Endothelial cell of umbilical vein (primary cell): Measurements from ENCODE around the gene REPS2. TPM values are rescaled to one million over a fixed set of nuclear protein-coding genes. Genes with fewer than 3 reads are reported as not detected.
"Not testable (repeated sequence)": the region's sequence is repeated elsewhere in the genome, so short reads cannot be mapped to it uniquely, and the experiment has no call there.

Source experiments
- BruUV-seq: library from RNA; stranded (reverse); fragments of 400-500 nt; replicated peaks from 2 replicates; lab custom pipeline; 2021; lab: Mats Ljungman, UMichigan
- CTCF ChIA-PET: fragments of 300-600, 350-600 bp; sonication (Branson Sonifier 250); formaldehyde crosslinking; loops from one replicate; lab custom pipeline; 2021; ENCODE audit warnings: antibody characterized with exemption, inconsistent platforms; lab: Charles Lee
- POLR2A ChIA-PET: fragments of 300-600, 350-600 bp; sonication (Branson Sonifier 250); formaldehyde crosslinking; loops from one replicate; lab custom pipeline; 2021; ENCODE audit warnings: antibody characterized with exemption, inconsistent platforms; lab: Charles Lee
- DNase-seq: peaks from one replicate; pipeline ENCODE4 v3.0.0-alpha.2; 2011; ENCODE audit warnings: low read depth, low spot score
- FAIRE-seq: peaks from 2 replicates; lab custom pipeline; 2011; peaks lifted over from hg19 to GRCh38; lab: Jason Lieb, UNC
- H2AFZ ChIP-seq: 2 replicates; pipeline ENCODE4 v1.6.0; 2012; ENCODE audit warnings: low read depth, low read length, control low read depth, inconsistent platforms
- H3K27ac ChIP-seq: 2 replicates; pipeline ENCODE4 v1.5.1; 2011; ENCODE audit warnings: low read depth, mild to moderate bottlenecking, control low read depth, low read length, moderate library complexity; ENCODE audit not compliant: insufficient read depth
- H3K27me3 ChIP-seq, 2 experiments: 2 replicates each; pipeline versions ENCODE4 v1.6.0 to v1.6.1; 2011; ENCODE audit warnings: low read length in 2 of 2, mixed read lengths in 1 of 2; ENCODE audit not compliant: control insufficient read depth in 2 of 2, insufficient read depth in 2 of 2
- H3K36me3 ChIP-seq, 2 experiments: 2 replicates in 1 of 2; 3 replicates in 1 of 2; pipeline ENCODE4 v1.5.1; 2011; ENCODE audit warnings: low read length in 2 of 2, mild to moderate bottlenecking in 1 of 2, moderate library complexity in 1 of 2; ENCODE audit not compliant: control insufficient read depth in 2 of 2, insufficient read depth in 2 of 2; ENCODE audit errors: extremely low read depth in 1 of 2
- H3K4me1 ChIP-seq: 3 replicates; pipeline ENCODE4 v1.5.1; 2011; ENCODE audit warnings: mild to moderate bottlenecking, low read length; ENCODE audit not compliant: control insufficient read depth, insufficient read depth; ENCODE audit errors: extremely low read depth
- H3K4me2 ChIP-seq: 2 replicates; pipeline ENCODE4 v1.6.1; 2011; ENCODE audit warnings: low read length, control low read depth, mixed read lengths; ENCODE audit not compliant: insufficient read depth
- H3K4me3 ChIP-seq, 3 experiments: fragments of 200-600 bp in 1 of 3; sonication (generic), shearing (Covaris generic) in 1 of 3; replicated peaks in 1 of 3; 2 replicates each; pipeline ENCODE4 v1.5.1; 2011 to 2016; ENCODE audit warnings: control low read depth in 3 of 3, low read length in 3 of 3, mild to moderate bottlenecking in 2 of 3, inconsistent platforms in 1 of 3, low read depth in 1 of 3, moderate library complexity in 1 of 3; ENCODE audit not compliant: insufficient read depth in 1 of 3
- H3K79me2 ChIP-seq: 2 replicates; pipeline ENCODE4 v1.6.0; 2012; ENCODE audit warnings: low read length, inconsistent platforms; ENCODE audit not compliant: control insufficient read depth, insufficient read depth
- H3K9ac ChIP-seq: replicated peaks from 2 replicates; pipeline ENCODE3; 2011; ENCODE audit warnings: low read length, control low read depth; ENCODE audit not compliant: insufficient read depth; ENCODE audit errors: extremely low read depth
- H3K9me1 ChIP-seq: replicated peaks from 3 replicates; pipeline ENCODE4 v1.6.0; 2011; ENCODE audit warnings: mild to moderate bottlenecking, low read length; ENCODE audit not compliant: control insufficient read depth, insufficient read depth; ENCODE audit errors: extremely low read depth
- H3K9me3 ChIP-seq: replicated peaks from 2 replicates; pipeline ENCODE4 v1.5.1; 2012; ENCODE audit warnings: low read length, inconsistent platforms; ENCODE audit not compliant: control insufficient read depth, insufficient read depth
- H4K20me1 ChIP-seq: replicated peaks from 2 replicates; pipeline ENCODE3; 2011; ENCODE audit warnings: mild to moderate bottlenecking, low read length; ENCODE audit not compliant: control insufficient read depth, insufficient read depth; ENCODE audit errors: extremely low read depth
- EZH2 ChIP-seq: IDR thresholded peaks from 2 replicates; pipeline ENCODE4 v1.6.1; 2012; ENCODE audit warnings: borderline replicate concordance, low read depth, mild to moderate bottlenecking, moderate library complexity, low read length, inconsistent platforms; ENCODE audit not compliant: severe bottlenecking
- FOS ChIP-seq: IDR thresholded peaks from 2 replicates; pipeline ENCODE4 v1.6.1; 2011; ENCODE audit warnings: mild to moderate bottlenecking, low read length, moderate library complexity, borderline replicate concordance; ENCODE audit not compliant: insufficient read depth
- GATA2 ChIP-seq: IDR thresholded peaks from 2 replicates; pipeline ENCODE4 v1.7.0; 2011; ENCODE audit warnings: low read depth, mild to moderate bottlenecking, moderate library complexity, mixed read lengths, low read length; ENCODE audit not compliant: insufficient read length, insufficient read depth
- JUN ChIP-seq: IDR thresholded peaks from 2 replicates; pipeline ENCODE4 v1.6.1; 2011; ENCODE audit warnings: borderline replicate concordance, low read depth; ENCODE audit not compliant: insufficient read length, insufficient read depth
- MYC ChIP-seq: IDR thresholded peaks from one replicate; pipeline ENCODE4 v1.6.1; 2011; ENCODE audit warnings: mild to moderate bottlenecking, low read depth, low read length
- POLR2A ChIP-seq: IDR thresholded peaks from 2 replicates; pipeline ENCODE4 v1.6.1; 2012; ENCODE audit warnings: low read depth, mild to moderate bottlenecking, control low read depth, low read length
- POLR2AphosphoS5 ChIP-seq: IDR thresholded peaks from 2 replicates; pipeline ENCODE4 v1.6.1; 2012; ENCODE audit warnings: low read depth, mild to moderate bottlenecking, control low read depth, low read length, moderate library complexity; ENCODE audit not compliant: insufficient read depth
- dilution Hi-C: fragments of 300-500 bp; cut with MboI; formaldehyde crosslinking; loops from one replicate; pipeline ENCODE4 v1.15.0; 2019; ENCODE audit warnings: low sequenced_read_pairs; ENCODE audit not compliant: extremely low pct_ligation_motif_present
- intact Hi-C: fragments of 100-400 bp; cut with micrococcal nuclease; formaldehyde crosslinking; loops from one replicate; pipeline ENCODE4 v1.10.0; 2022
- polyA plus RNA-seq, 4 experiments: library from polyadenylated mRNA; depleted of rRNA in 3 of 4; stranded (reverse) in 3 of 4; unstranded in 1 of 4; fragments of >200 nt; gene quantifications; 2 replicates each; pipeline versions ENCODE4 v1.2.1 to v1.2.3, GENCODE V29; 2011 to 2012; ENCODE audit warnings: missing spikeins in 1 of 4
- total RNA-seq: library from RNA; stranded (reverse); gene quantifications from 2 replicates; pipeline ENCODE4 v1.2.3, GENCODE V29; 2021
- TF ChIP-seq, protein P1 (sequence below): IDR thresholded peaks from 2 replicates; pipeline ENCODE4 v1.6.1; 2011; ENCODE audit not compliant: insufficient read depth, insufficient read length
- TF ChIP-seq, protein P2 (sequence below), 2 donors: IDR thresholded peaks; 1 replicate in 1 of 2; 2 replicates in 1 of 2; pipeline ENCODE4 v1.5.1; 2011; ENCODE audit warnings: low read length in 2 of 2, mild to moderate bottlenecking in 2 of 2, moderate library complexity in 2 of 2, control low read depth in 1 of 2, inconsistent platforms in 1 of 2, low read depth in 1 of 2; ENCODE audit not compliant: insufficient read depth in 1 of 2; ENCODE audit errors: extremely low read depth in 1 of 2

The REPS2 gene
- total and polyA plus RNA-seq, 2 donors (not counting 3 experiments of a cell fraction or from before 2014, with no cell fraction given): 0.91 to 2.6 TPM

DNA sequence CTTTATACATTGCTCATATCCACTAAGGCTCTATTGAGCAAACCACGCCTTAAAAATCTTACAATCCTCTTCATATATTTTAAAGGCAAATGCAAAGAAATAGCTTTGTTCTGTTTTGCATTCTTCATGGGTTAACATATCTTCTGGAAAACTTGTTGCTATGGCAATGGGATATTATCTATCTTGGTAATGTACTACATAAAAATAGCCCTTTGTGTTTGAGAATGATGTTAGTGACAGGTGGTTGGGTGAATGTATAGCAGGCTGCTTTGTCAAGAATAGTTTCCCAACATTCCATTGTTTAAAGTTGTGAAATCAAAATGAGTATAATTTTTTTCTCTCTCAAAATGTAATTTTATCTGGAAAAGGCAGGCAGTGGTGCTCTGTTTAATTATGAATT lies 16.8 kb downstream of the REPS2 start:
- FAIRE-seq (peak; percentile 44), DNase-seq (no peak)
- no peak overlapping the region for H3K27ac ChIP-seq
- CTCF ChIA-PET: interaction anchor here (0.6 to 0.8 kb wide), 2 partner anchors 10 to 14 kb away, joined by 3 read pairs; no protein-coding TSS in a partner anchor
- no peak overlapping the region for H3K9ac ChIP-seq
- no peak overlapping the region for H3K4me2 ChIP-seq
- H2AFZ ChIP-seq: no peak overlapping the region
- intact Hi-C loops: no loop called here
- no peaks in the 10 kb centered on the region for H3K9me1 ChIP-seq
- no peaks in the 10 kb centered on the region for H3K27me3 ChIP-seq
- no peaks in the 10 kb centered on the region for H3K4me1 ChIP-seq
- no peaks in the 10 kb centered on the region for H3K79me2 ChIP-seq
- dilution Hi-C loops: no loop called here
- no TSS peak for BruUV-seq
- H3K4me3 ChIP-seq: no peak overlapping the region
- TF ChIP-seq EZH2 (no peak), JUN (no peak), GATA2 (no peak), MYC (no peak), FOS (no peak), POLR2A (no peak), POLR2AphosphoS5 (no peak)
- TF ChIP-seq, protein P1, sequence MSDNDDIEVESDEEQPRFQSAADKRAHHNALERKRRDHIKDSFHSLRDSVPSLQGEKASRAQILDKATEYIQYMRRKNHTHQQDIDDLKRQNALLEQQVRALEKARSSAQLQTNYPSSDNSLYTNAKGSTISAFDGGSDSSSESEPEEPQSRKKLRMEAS: no peak
- TF ChIP-seq, protein P2, sequence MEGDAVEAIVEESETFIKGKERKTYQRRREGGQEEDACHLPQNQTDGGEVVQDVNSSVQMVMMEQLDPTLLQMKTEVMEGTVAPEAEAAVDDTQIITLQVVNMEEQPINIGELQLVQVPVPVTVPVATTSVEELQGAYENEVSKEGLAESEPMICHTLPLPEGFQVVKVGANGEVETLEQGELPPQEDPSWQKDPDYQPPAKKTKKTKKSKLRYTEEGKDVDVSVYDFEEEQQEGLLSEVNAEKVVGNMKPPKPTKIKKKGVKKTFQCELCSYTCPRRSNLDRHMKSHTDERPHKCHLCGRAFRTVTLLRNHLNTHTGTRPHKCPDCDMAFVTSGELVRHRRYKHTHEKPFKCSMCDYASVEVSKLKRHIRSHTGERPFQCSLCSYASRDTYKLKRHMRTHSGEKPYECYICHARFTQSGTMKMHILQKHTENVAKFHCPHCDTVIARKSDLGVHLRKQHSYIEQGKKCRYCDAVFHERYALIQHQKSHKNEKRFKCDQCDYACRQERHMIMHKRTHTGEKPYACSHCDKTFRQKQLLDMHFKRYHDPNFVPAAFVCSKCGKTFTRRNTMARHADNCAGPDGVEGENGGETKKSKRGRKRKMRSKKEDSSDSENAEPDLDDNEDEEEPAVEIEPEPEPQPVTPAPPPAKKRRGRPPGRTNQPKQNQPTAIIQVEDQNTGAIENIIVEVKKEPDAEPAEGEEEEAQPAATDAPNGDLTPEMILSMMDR (IDR thresholded peaks at IDR 0.05; ENCODE audit: extremely low read depth in 1 of 2, insufficient read depth in 1 of 2, low read depth in 1 of 2, low read length in 2 of 2): no peak
- no peaks in the 10 kb centered on the region for H3K36me3 ChIP-seq
- POLR2A ChIA-PET: no interaction called here
- no peaks in the 10 kb centered on the region for H3K9me3 ChIP-seq
- H4K20me1 ChIP-seq: no peaks in the 10 kb centered on the region

DNA sequence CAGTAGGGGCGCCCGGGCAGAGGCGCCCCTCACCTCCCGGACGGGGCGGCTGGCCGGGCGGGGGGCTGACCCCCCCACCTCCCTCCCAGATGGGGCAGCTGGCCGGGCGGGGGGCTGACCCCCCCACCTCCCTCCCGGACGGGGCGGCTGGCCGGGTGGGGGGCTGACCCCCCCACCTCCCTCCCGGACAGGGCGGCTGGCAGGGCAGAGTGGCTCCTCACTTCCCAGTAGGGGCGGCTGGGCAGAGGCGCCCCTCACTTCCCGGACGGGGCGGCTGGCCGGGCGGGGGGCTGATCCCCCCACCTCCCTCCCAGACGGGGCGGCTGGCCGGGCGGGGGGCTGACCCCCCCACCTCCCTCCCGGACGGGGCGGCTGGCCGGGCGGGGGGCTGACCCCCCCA lies 18.5 kb downstream of the REPS2 start:
- intact Hi-C loops, H3K27me3 ChIP-seq, H3K9ac ChIP-seq, H3K79me2 ChIP-seq, H3K4me2 ChIP-seq, H2AFZ ChIP-seq, H3K36me3 ChIP-seq, H3K9me3 ChIP-seq, POLR2A ChIA-PET, DNase-seq, H3K4me3 ChIP-seq, H3K9me1 ChIP-seq, BruUV-seq, CTCF ChIA-PET, H4K20me1 ChIP-seq, FAIRE-seq, H3K27ac ChIP-seq, dilution Hi-C loops, H3K4me1 ChIP-seq: not testable (repeated sequence)
